ENCODE data around the gene GIT2.
"Not testable (repeated sequence)": the region's sequence is repeated elsewhere in the genome, so short reads cannot be mapped to it uniquely, and the experiment has no call there.

The GIT2 gene

GRCh38 chr12:109944561-109945359 is 51.4 kb downstream of the GIT2 start:
- DNase-seq = no peak

GRCh38 chr12:109943811-109944210 is 52.4 kb downstream of the GIT2 start:
- DNase-seq = no peak

- DNase-seq = no peak
Measured at GRCh38 chr12:109940339-109940923, 55.7 kb downstream of the GIT2 start.

GRCh38 chr12:109939504-109939903 is 56.7 kb downstream of the GIT2 start:
- no peak for DNase-seq

- no peak for DNase-seq
Measured at GRCh38 chr12:109938947-109939346, 57.2 kb downstream of the GIT2 start.

- no peak for DNase-seq
Measured at GRCh38 chr12:109937371-109937770, 58.8 kb downstream of the GIT2 start.

- DNase-seq = no peak
Measured at GRCh38 chr12:109934026-109934425, 62.1 kb downstream of the GIT2 start.

- DNase-seq = peak; percentile 45
Measured at GRCh38 chr12:109932878-109933503, 63.2 kb downstream of the GIT2 start.

- DNase-seq = no peak
Measured at GRCh38 chr12:109931143-109931542, 65.0 kb downstream of the GIT2 start.

- DNase-seq = no peak
Measured at GRCh38 chr12:109930028-109930800, 66.0 kb downstream of the GIT2 start.

- not testable (repeated sequence) for DNase-seq
Measured at GRCh38 chr12:109929326-109929725, 66.8 kb downstream of the GIT2 start.

GRCh38 chr12:109928058-109928656 is 68.0 kb downstream of the GIT2 start:
- no peak for DNase-seq

- DNase-seq = no peak
Measured at GRCh38 chr12:109927622-109928021, 68.5 kb downstream of the GIT2 start.

- no peak for DNase-seq
Measured at GRCh38 chr12:109926488-109927210, 69.5 kb downstream of the GIT2 start.

GRCh38 chr12:109926016-109926415 is 70.2 kb downstream of the GIT2 start:
- DNase-seq = no peak

- DNase-seq = no peak
Measured at GRCh38 chr12:109925185-109925840, 70.9 kb downstream of the GIT2 start.

GRCh38 chr12:109923481-109924245 is 72.5 kb downstream of the GIT2 start:
- DNase-seq = no peak

- DNase-seq = no peak
Measured at GRCh38 chr12:109923038-109923437, 73.1 kb downstream of the GIT2 start.

- no peak for DNase-seq
Measured at GRCh38 chr12:109921982-109922381, 74.2 kb downstream of the GIT2 start.

- DNase-seq = no peak
Measured at GRCh38 chr12:109920261-109920780, 75.8 kb downstream of the GIT2 start.

GRCh38 chr12:109919456-109919855 is 76.7 kb downstream of the GIT2 start:
- DNase-seq = no peak

All from left hindlimb (tissue), 1 donor.